Measurements from ENCODE around the gene RFTN1. TPM values are rescaled to one million over a fixed set of nuclear protein-coding genes. Genes with fewer than 3 reads are reported as not detected.

Gene RFTN1
- total and polyA plus RNA-seq, 2 donors (not counting 3 experiments of a cell fraction or from before 2014, with no cell fraction given): 40.3 to 43.3 TPM

DNA sequence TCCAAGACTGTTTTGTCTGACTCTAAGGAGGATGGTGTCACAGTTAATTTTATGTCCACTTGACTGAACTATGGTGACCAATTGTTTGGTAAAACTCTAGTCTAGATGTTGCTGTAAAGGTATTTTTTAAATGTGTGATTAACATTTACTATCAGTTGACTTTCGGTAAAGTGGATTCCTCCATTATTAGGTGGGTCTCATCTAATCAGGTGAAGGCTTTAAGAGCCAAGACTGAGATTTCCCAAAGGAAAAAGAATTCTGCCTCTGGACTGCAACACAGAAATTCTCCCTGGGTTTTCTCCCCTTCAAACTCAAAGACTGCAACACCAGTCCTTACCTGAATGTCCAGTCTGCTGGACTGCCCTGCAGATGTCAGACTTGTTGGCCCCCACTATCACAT is 129.6 kb downstream of the RFTN1 start:
- no peak for FAIRE-seq
- intact Hi-C loops (cut with micrococcal nuclease): no loop called here
- POLR2A ChIA-PET: no interaction called here

More for the DNA sequence above, 129.6 kb downstream of the RFTN1 start:
- Histone ChIP-seq H3K27me3 (ENCODE audit: control insufficient read depth in 2 of 2, insufficient read depth in 2 of 2, low read length in 2 of 2) (no peaks in the 10 kb centered on the region), H2AFZ (ENCODE audit: low read depth, low read length) (no peak overlapping the region), H4K20me1 (replicated peaks; ENCODE audit: control insufficient read depth, extremely low read depth, insufficient read depth, low read length) (no peaks in the 10 kb centered on the region), H3K27ac (ENCODE audit: insufficient read depth, low read depth, low read length) (no peak overlapping the region), H3K9ac (replicated peaks; ENCODE audit: extremely low read depth, insufficient read depth, low read length) (no peak overlapping the region), H3K36me3 (ENCODE audit: control insufficient read depth in 2 of 2, extremely low read depth in 1 of 2, insufficient read depth in 2 of 2, low read length in 2 of 2) (no peaks in the 10 kb centered on the region), H3K79me2 (ENCODE audit: control insufficient read depth, insufficient read depth, low read length) (no peaks in the 10 kb centered on the region), H3K9me1 (replicated peaks; ENCODE audit: control insufficient read depth, extremely low read depth, insufficient read depth, low read length) (no peaks in the 10 kb centered on the region), H3K4me1 (ENCODE audit: control insufficient read depth, extremely low read depth, insufficient read depth, low read length) (no peaks in the 10 kb centered on the region), H3K4me2 (ENCODE audit: insufficient read depth, low read length) (no peak overlapping the region), H3K4me3 (replicated peaks in 1 of 3; ENCODE audit: insufficient read depth in 1 of 3, low read depth in 1 of 3, low read length in 3 of 3) (no peak overlapping the region), H3K9me3 (replicated peaks; ENCODE audit: control insufficient read depth, insufficient read depth, low read length) (no peaks in the 10 kb centered on the region)
- no peak for DNase-seq (ENCODE audit: low read depth, low spot score)
- no TSS peak for BruUV-seq (replicated peaks)
- dilution Hi-C loops (cut with MboI; ENCODE audit: extremely low pct_ligation_motif_present, low sequenced_read_pairs): no loop called here
- TF ChIP-seq POLR2AphosphoS5 (IDR thresholded peaks at IDR 0.05; ENCODE audit: insufficient read depth, low read depth, low read length): no peak
- TF ChIP-seq POLR2A (IDR thresholded peaks at IDR 0.05; ENCODE audit: low read depth, low read length): no peak
- no peak for TF ChIP-seq JUN (IDR thresholded peaks at IDR 0.05; ENCODE audit: borderline replicate concordance, insufficient read depth, insufficient read length, low read depth)
- TF ChIP-seq, protein P1, sequence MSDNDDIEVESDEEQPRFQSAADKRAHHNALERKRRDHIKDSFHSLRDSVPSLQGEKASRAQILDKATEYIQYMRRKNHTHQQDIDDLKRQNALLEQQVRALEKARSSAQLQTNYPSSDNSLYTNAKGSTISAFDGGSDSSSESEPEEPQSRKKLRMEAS (IDR thresholded peaks at IDR 0.05; ENCODE audit: insufficient read depth, insufficient read length): no peak
- no peak for TF ChIP-seq FOS (IDR thresholded peaks at IDR 0.05; ENCODE audit: borderline replicate concordance, insufficient read depth, low read length)
- TF ChIP-seq MYC (IDR thresholded peaks at IDR 0.05; ENCODE audit: low read depth, low read length): no peak
- no peak for TF ChIP-seq EZH2 (IDR thresholded peaks at IDR 0.05; ENCODE audit: borderline replicate concordance, low read depth, low read length, severe bottlenecking)
- TF ChIP-seq, protein P2, sequence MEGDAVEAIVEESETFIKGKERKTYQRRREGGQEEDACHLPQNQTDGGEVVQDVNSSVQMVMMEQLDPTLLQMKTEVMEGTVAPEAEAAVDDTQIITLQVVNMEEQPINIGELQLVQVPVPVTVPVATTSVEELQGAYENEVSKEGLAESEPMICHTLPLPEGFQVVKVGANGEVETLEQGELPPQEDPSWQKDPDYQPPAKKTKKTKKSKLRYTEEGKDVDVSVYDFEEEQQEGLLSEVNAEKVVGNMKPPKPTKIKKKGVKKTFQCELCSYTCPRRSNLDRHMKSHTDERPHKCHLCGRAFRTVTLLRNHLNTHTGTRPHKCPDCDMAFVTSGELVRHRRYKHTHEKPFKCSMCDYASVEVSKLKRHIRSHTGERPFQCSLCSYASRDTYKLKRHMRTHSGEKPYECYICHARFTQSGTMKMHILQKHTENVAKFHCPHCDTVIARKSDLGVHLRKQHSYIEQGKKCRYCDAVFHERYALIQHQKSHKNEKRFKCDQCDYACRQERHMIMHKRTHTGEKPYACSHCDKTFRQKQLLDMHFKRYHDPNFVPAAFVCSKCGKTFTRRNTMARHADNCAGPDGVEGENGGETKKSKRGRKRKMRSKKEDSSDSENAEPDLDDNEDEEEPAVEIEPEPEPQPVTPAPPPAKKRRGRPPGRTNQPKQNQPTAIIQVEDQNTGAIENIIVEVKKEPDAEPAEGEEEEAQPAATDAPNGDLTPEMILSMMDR (IDR thresholded peaks at IDR 0.05; ENCODE audit: extremely low read depth in 1 of 2, insufficient read depth in 1 of 2, low read depth in 1 of 2, low read length in 2 of 2): no peak
- no peak for TF ChIP-seq GATA2 (IDR thresholded peaks at IDR 0.05; ENCODE audit: insufficient read depth, insufficient read length, low read depth, low read length)
- CTCF ChIA-PET: interaction anchor here (1.2 kb wide), 1 partner anchor 133 kb away, joined by 3 read pairs; no protein-coding TSS in a partner anchor
